ENCODE results near the gene SAMD8.

Gene SAMD8

GRCh38 chr10:75175046-75175445 lies 63.6 kb downstream of the SAMD8 start:
- H3K4me3 ChIP-seq (ENCODE audit: low read length), result no peak overlapping the region
- no peak for DNase-seq (ENCODE audit: low read depth)
- TF ChIP-seq CTCF (conservative IDR thresholded peaks at IDR 0.05; ENCODE audit: low read length), result no peak

GRCh38 chr10:75176046-75176445 lies 64.6 kb downstream of the SAMD8 start:
- no peak overlapping the region for H3K4me3 ChIP-seq (ENCODE audit: low read length)
- TF ChIP-seq CTCF (conservative IDR thresholded peaks at IDR 0.05; ENCODE audit: low read length), result no peak
- no peak for DNase-seq (ENCODE audit: low read depth)

- no peak for TF ChIP-seq CTCF (conservative IDR thresholded peaks at IDR 0.05; ENCODE audit: low read length)
- no peak overlapping the region for H3K4me3 ChIP-seq (ENCODE audit: low read length)
- DNase-seq (ENCODE audit: low read depth), result no peak
Measured at GRCh38 chr10:75176736-75177135, 65.3 kb downstream of the SAMD8 start.

GRCh38 chr10:75179657-75180177 lies 68.3 kb downstream of the SAMD8 start:
- TF ChIP-seq CTCF (conservative IDR thresholded peaks at IDR 0.05; ENCODE audit: low read length), result no peak
- no peak for DNase-seq (ENCODE audit: low read depth)

GRCh38 chr10:75180592-75180991 lies 69.1 kb downstream of the SAMD8 start:
- H3K4me3 ChIP-seq (ENCODE audit: low read length), result no peak overlapping the region
- no peak for TF ChIP-seq CTCF (conservative IDR thresholded peaks at IDR 0.05; ENCODE audit: low read length)
- no peak for DNase-seq (ENCODE audit: low read depth)

More at GRCh38 chr10:75179657-75180177, 68.3 kb downstream of the SAMD8 start:
- no peak overlapping the region for H3K4me3 ChIP-seq (ENCODE audit: low read length)

- no peak overlapping the region for H3K4me3 ChIP-seq (ENCODE audit: low read length)
- DNase-seq (ENCODE audit: low read depth), result no peak
- TF ChIP-seq CTCF (conservative IDR thresholded peaks at IDR 0.05; ENCODE audit: low read length), result no peak
Measured at GRCh38 chr10:75181073-75181472, 69.6 kb downstream of the SAMD8 start.

GRCh38 chr10:75186310-75186709 lies 74.9 kb downstream of the SAMD8 start:
- TF ChIP-seq CTCF (conservative IDR thresholded peaks at IDR 0.05; ENCODE audit: low read length), result no peak
- DNase-seq (ENCODE audit: low read depth), result no peak

More at GRCh38 chr10:75186310-75186709, 74.9 kb downstream of the SAMD8 start:
- no peak overlapping the region for H3K4me3 ChIP-seq (ENCODE audit: low read length)

Measured in AG10803 (cell line).